Panc1 (cell line): Measurements from ENCODE around the gene NR1H3. TPM values are rescaled to one million over a fixed set of nuclear protein-coding genes. Genes with fewer than 3 reads are reported as not detected.

Experiments used
- ATAC-seq: fragments of 200-7000 bp; cut with Tn5 transposase; 2 replicates; pipeline ENCODE4 v1.9.1; 2020; ENCODE audit warnings: mild to moderate bottlenecking, moderate library complexity
- BruUV-seq: library from RNA; stranded (reverse); fragments of 400-500 nt; replicated peaks from 2 replicates; lab custom pipeline; 2021; lab: Mats Ljungman, UMichigan
- CTCF ChIA-PET: fragments of 300-600 bp; sonication (Branson Sonifier 250); formaldehyde crosslinking; loops from one replicate; lab custom pipeline; 2022; ENCODE audit warnings: antibody characterized with exemption; lab: Charles Lee
- POLR2A ChIA-PET: fragments of 300-600 bp; sonication (Branson Sonifier 250); formaldehyde crosslinking; loops from one replicate; lab custom pipeline; 2022; ENCODE audit warnings: antibody characterized with exemption; lab: Charles Lee
- DNase-seq: peaks from one replicate; pipeline ENCODE4 v3.0.0-alpha.2; 2010; ENCODE audit warnings: low read depth, low spot score
- H3K27ac ChIP-seq: 2 replicates; pipeline ENCODE4 v1.5.1; 2011; ENCODE audit warnings: mild to moderate bottlenecking, low read length, inconsistent platforms
- H3K27me3 ChIP-seq: fragments of 200-500 bp; sonication (Bioruptor generic); 2 replicates; pipeline ENCODE4 v1.6.0; 2014; ENCODE audit warnings: low read length, inconsistent platforms; ENCODE audit not compliant: control insufficient read depth, insufficient read depth
- H3K36me3 ChIP-seq: fragments of 200-500 bp; sonication (Bioruptor generic); 2 replicates; pipeline ENCODE4 v1.5.1; 2014; ENCODE audit warnings: inconsistent platforms, mild to moderate bottlenecking, low read length, moderate library complexity; ENCODE audit not compliant: control insufficient read depth, insufficient read depth
- H3K4me1 ChIP-seq: 2 replicates; pipeline ENCODE4 v1.5.1; 2011; ENCODE audit warnings: inconsistent platforms, mild to moderate bottlenecking, low read length, moderate library complexity; ENCODE audit not compliant: control insufficient read depth, insufficient read depth
- H3K4me3 ChIP-seq, 2 experiments: 2 replicates each; pipeline ENCODE4 v1.5.1; 2011 to 2012; ENCODE audit warnings: low read depth in 2 of 2, low read length in 2 of 2, mild to moderate bottlenecking in 2 of 2, inconsistent platforms in 1 of 2, moderate library complexity in 1 of 2
- H3K9me3 ChIP-seq: fragments of 200-500 bp; sonication (Bioruptor generic); 2 replicates; pipeline ENCODE4 v1.5.1; 2014; ENCODE audit warnings: low read depth, mild to moderate bottlenecking, inconsistent platforms, low read length, moderate library complexity; ENCODE audit not compliant: control insufficient read depth, insufficient read depth
- POLR2AphosphoS5 ChIP-seq: IDR thresholded peaks from 2 replicates; pipeline ENCODE4 v1.6.1; 2012; ENCODE audit warnings: mild to moderate bottlenecking, low read depth, low read length, moderate library complexity
- REST ChIP-seq, 2 experiments: IDR thresholded peaks; 2 replicates each; pipeline ENCODE4 v1.6.1; 2011 to 2012; ENCODE audit warnings: low read depth in 2 of 2, control low read depth in 1 of 2, low read length in 1 of 2, mild to moderate bottlenecking in 1 of 2, moderate library complexity in 1 of 2; ENCODE audit not compliant: insufficient read depth in 1 of 2
- SIN3A ChIP-seq: IDR thresholded peaks from 2 replicates; pipeline ENCODE4 v1.6.1; 2012; ENCODE audit warnings: low read depth, mild to moderate bottlenecking, low read length, moderate library complexity, borderline replicate concordance; ENCODE audit not compliant: insufficient read depth
- TCF7L2 ChIP-seq: IDR thresholded peaks from 2 replicates; pipeline ENCODE4 v1.6.1; 2011; ENCODE audit warnings: mild to moderate bottlenecking, low read depth, low read length, inconsistent platforms
- in situ Hi-C: cut with HindIII; loops from 2 replicates; pipeline ENCODE4 v1.10.0; 2016; ENCODE audit warnings: low sequenced_read_pairs, low pct_unique_long_range_greater_than_20kb
- intact Hi-C: fragments of 100-400 bp; cut with micrococcal nuclease; formaldehyde crosslinking; loops from one replicate; pipeline ENCODE4 v1.10.0; 2022; ENCODE audit not compliant: unreplicated experiment
- total RNA-seq: library from RNA; stranded (reverse); gene quantifications from one replicate; pipeline ENCODE4 v1.2.1, GENCODE V29; 2021; ENCODE audit not compliant: unreplicated experiment
- TF ChIP-seq, protein P1 (sequence below): fragments of 450-650 bp; IDR thresholded peaks from 2 replicates; pipeline ENCODE4 v1.5.1; 2017; ENCODE audit warnings: mild to moderate bottlenecking

Gene NR1H3
- total RNA-seq, 1 experiment from 2014 or later, result 17.2 TPM

- in situ Hi-C loops, result no loop called here
- no peak for ATAC-seq
Observed at GRCh38 chr11:47296045-47296444, 38.2 kb downstream of the NR1H3 start.

GRCh38 chr11:47299078-47299477, 41.3 kb downstream of the NR1H3 start:
- in situ Hi-C loops (no loop called here), intact Hi-C loops (no loop called here)
- DNase-seq (no peak), ATAC-seq (no peak)
- TF ChIP-seq SIN3A (no peak), REST (IDR thresholded peaks at IDR 0.05; ENCODE audit: insufficient read depth in 1 of 2, low read depth in 2 of 2, low read length in 1 of 2) (no peak)
- no TSS peak for BruUV-seq
- H3K4me1 ChIP-seq, result no peaks in the 10 kb centered on the region
- no peaks in the 10 kb centered on the region for H3K9me3 ChIP-seq
- no peak overlapping the region for H3K27ac ChIP-seq
- CTCF ChIA-PET, result interaction anchor here (0.6 kb wide), 1 partner anchor 56 kb away, joined by 3 read pairs; no protein-coding TSS in a partner anchor
- POLR2A ChIA-PET, result no interaction called here
- no peaks in the 10 kb centered on the region for H3K27me3 ChIP-seq
- peaks cover 7% of the 10 kb centered on the region for H3K36me3 ChIP-seq
- H3K4me3 ChIP-seq, result no peak overlapping the region

More at GRCh38 chr11:47296045-47296444, 38.2 kb downstream of the NR1H3 start:
- TF ChIP-seq TCF7L2 (no peak), SIN3A (no peak), REST (IDR thresholded peaks at IDR 0.05; ENCODE audit: insufficient read depth in 1 of 2, low read depth in 2 of 2, low read length in 1 of 2) (no peak), POLR2AphosphoS5 (no peak)
- TF ChIP-seq, protein P1, sequence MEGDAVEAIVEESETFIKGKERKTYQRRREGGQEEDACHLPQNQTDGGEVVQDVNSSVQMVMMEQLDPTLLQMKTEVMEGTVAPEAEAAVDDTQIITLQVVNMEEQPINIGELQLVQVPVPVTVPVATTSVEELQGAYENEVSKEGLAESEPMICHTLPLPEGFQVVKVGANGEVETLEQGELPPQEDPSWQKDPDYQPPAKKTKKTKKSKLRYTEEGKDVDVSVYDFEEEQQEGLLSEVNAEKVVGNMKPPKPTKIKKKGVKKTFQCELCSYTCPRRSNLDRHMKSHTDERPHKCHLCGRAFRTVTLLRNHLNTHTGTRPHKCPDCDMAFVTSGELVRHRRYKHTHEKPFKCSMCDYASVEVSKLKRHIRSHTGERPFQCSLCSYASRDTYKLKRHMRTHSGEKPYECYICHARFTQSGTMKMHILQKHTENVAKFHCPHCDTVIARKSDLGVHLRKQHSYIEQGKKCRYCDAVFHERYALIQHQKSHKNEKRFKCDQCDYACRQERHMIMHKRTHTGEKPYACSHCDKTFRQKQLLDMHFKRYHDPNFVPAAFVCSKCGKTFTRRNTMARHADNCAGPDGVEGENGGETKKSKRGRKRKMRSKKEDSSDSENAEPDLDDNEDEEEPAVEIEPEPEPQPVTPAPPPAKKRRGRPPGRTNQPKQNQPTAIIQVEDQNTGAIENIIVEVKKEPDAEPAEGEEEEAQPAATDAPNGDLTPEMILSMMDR, result no peak
- Histone ChIP-seq H3K27me3 (no peaks in the 10 kb centered on the region), H3K27ac (no peak overlapping the region), H3K4me1 (no peaks in the 10 kb centered on the region), H3K9me3 (no peaks in the 10 kb centered on the region), H3K4me3 (no peak overlapping the region), H3K36me3 (peaks cover 11% of the 10 kb centered on the region)
- intact Hi-C loops, result no loop called here
- BruUV-seq, result no TSS peak
- ChIA-PET CTCF (no interaction called here), POLR2A (no interaction called here)
- no peak for DNase-seq
